Measurements from ENCODE around the gene NAA16. TPM values are rescaled to one million over a fixed set of nuclear protein-coding genes. Genes with fewer than 3 reads are reported as not detected.

Gene NAA16
- total and polyA plus RNA-seq, 9 of the 15 experiments (the other 6 are each of a cell fraction or from before 2014, with no cell fraction given), result 3.7 to 18.2 (median 12.0) TPM

Small RNAs within 50 kb of the gene (small RNA-seq; reads per million reads assigned to genes)
- not detected for gene RNU6-57P

Other genes starting within 250 kb of the NAA16 start
- gene WBP4, start 249.8 kb upstream of the NAA16 start, total RNA-seq (2014; rRNA removed), result 6.4 and 6.9 TPM in 2 replicates
- gene WBP4, start 249.8 kb upstream of the NAA16 start, total RNA-seq (2014; rRNA removed; fragmentation: Illumina TruSeq; extraction: Trizol), result 8.8 and 10.0 TPM in 2 replicates
- gene WBP4, start 249.8 kb upstream of the NAA16 start, total RNA-seq (2015; rRNA removed; fragmentation: Illumina TruSeq; extraction: Trizol), result 8.3 and 8.4 TPM in 2 replicates
- gene WBP4, start 249.8 kb upstream of the NAA16 start, total RNA-seq (2021), result 4.2 and 5.6 TPM in 2 replicates
- 4.7 and 7.9 TPM in 2 replicates for gene WBP4, start 249.8 kb upstream of the NAA16 start, polyA plus RNA-seq (2011; rRNA removed)
- 11.3 and 12.2 TPM in 2 replicates for gene WBP4, start 249.8 kb upstream of the NAA16 start, polyA plus RNA-seq (2014; fragmentation: Illumina TruSeq; extraction: Trizol)
- 1 to 10 TPM; 5.5 to 6.1 TPM for gene WBP4, start 249.8 kb upstream of the NAA16 start, polyA plus RNA-seq (2014; fragmentation: Nextera tagmentation; extraction: Ambion mirVana)
- gene WBP4, start 249.8 kb upstream of the NAA16 start, polyA plus RNA-seq (2014; rRNA removed), result 10.0 and 11.2 TPM in 2 replicates
- 3.3 and 4.3 TPM in 2 replicates for gene KBTBD6, start 178.5 kb upstream of the NAA16 start, total RNA-seq (2014; rRNA removed)
- 3.9 TPM in 2 replicates for gene KBTBD6, start 178.5 kb upstream of the NAA16 start, total RNA-seq (2014; rRNA removed; fragmentation: Illumina TruSeq; extraction: Trizol)
- gene KBTBD6, start 178.5 kb upstream of the NAA16 start, total RNA-seq (2015; rRNA removed; fragmentation: Illumina TruSeq; extraction: Trizol), result 4.6 and 4.9 TPM in 2 replicates
- 3.8 and 4.9 TPM in 2 replicates for gene KBTBD6, start 178.5 kb upstream of the NAA16 start, total RNA-seq (2021)
- 2.6 and 3.4 TPM in 2 replicates for gene KBTBD6, start 178.5 kb upstream of the NAA16 start, polyA plus RNA-seq (2011; rRNA removed)
- gene KBTBD6, start 178.5 kb upstream of the NAA16 start, polyA plus RNA-seq (2014; fragmentation: Illumina TruSeq; extraction: Trizol), result 2.8 and 3.2 TPM in 2 replicates
- gene KBTBD6, start 178.5 kb upstream of the NAA16 start, polyA plus RNA-seq (2014; fragmentation: Nextera tagmentation; extraction: Ambion mirVana), result 1 to 10 TPM; 2.1 to 2.8 TPM
- 1.9 and 2.5 TPM in 2 replicates for gene KBTBD6, start 178.5 kb upstream of the NAA16 start, polyA plus RNA-seq (2014; rRNA removed)
- gene KBTBD7, start 116.7 kb upstream of the NAA16 start, total RNA-seq (2014; rRNA removed), result 2.3 and 3.7 TPM in 2 replicates
- 3.5 and 3.6 TPM in 2 replicates for gene KBTBD7, start 116.7 kb upstream of the NAA16 start, total RNA-seq (2014; rRNA removed; fragmentation: Illumina TruSeq; extraction: Trizol)
- gene KBTBD7, start 116.7 kb upstream of the NAA16 start, total RNA-seq (2015; rRNA removed; fragmentation: Illumina TruSeq; extraction: Trizol), result 3.9 and 4.1 TPM in 2 replicates
- 4.4 and 4.5 TPM in 2 replicates for gene KBTBD7, start 116.7 kb upstream of the NAA16 start, total RNA-seq (2021)
- gene KBTBD7, start 116.7 kb upstream of the NAA16 start, polyA plus RNA-seq (2011; rRNA removed), result 3.6 and 3.9 TPM in 2 replicates
- gene KBTBD7, start 116.7 kb upstream of the NAA16 start, polyA plus RNA-seq (2014; fragmentation: Illumina TruSeq; extraction: Trizol), result 2.9 and 3.3 TPM in 2 replicates
- gene KBTBD7, start 116.7 kb upstream of the NAA16 start, polyA plus RNA-seq (2014; fragmentation: Nextera tagmentation; extraction: Ambion mirVana), result 1 to 10 TPM; 1.8 to 2.3 TPM
- gene KBTBD7, start 116.7 kb upstream of the NAA16 start, polyA plus RNA-seq (2014; rRNA removed), result 2.5 TPM in 2 replicates
- 12.5 and 14.0 TPM in 2 replicates for gene MTRF1, start 47.7 kb upstream of the NAA16 start, total RNA-seq (2014; rRNA removed)
- 21.4 and 25.1 TPM in 2 replicates for gene MTRF1, start 47.7 kb upstream of the NAA16 start, total RNA-seq (2014; rRNA removed; fragmentation: Illumina TruSeq; extraction: Trizol)
- 16.8 and 18.8 TPM in 2 replicates for gene MTRF1, start 47.7 kb upstream of the NAA16 start, total RNA-seq (2015; rRNA removed; fragmentation: Illumina TruSeq; extraction: Trizol)
- 13.0 and 15.1 TPM in 2 replicates for gene MTRF1, start 47.7 kb upstream of the NAA16 start, total RNA-seq (2021)
- gene MTRF1, start 47.7 kb upstream of the NAA16 start, polyA plus RNA-seq (2011; rRNA removed), result 25.2 and 33.7 TPM in 2 replicates
- gene MTRF1, start 47.7 kb upstream of the NAA16 start, polyA plus RNA-seq (2014; fragmentation: Illumina TruSeq; extraction: Trizol), result 17.6 and 20.6 TPM in 2 replicates
- gene MTRF1, start 47.7 kb upstream of the NAA16 start, polyA plus RNA-seq (2014; fragmentation: Nextera tagmentation; extraction: Ambion mirVana), result 10 to 100 TPM; 19.0 to 20.7 TPM
- 20.1 and 25.5 TPM in 2 replicates for gene MTRF1, start 47.7 kb upstream of the NAA16 start, polyA plus RNA-seq (2014; rRNA removed)
- 9.2 and 10.4 TPM in 2 replicates for gene RGCC, start 146.3 kb downstream of the NAA16 start, total RNA-seq (2014; rRNA removed)
- 5.0 and 5.8 TPM in 2 replicates for gene RGCC, start 146.3 kb downstream of the NAA16 start, total RNA-seq (2014; rRNA removed; fragmentation: Illumina TruSeq; extraction: Trizol)
- gene RGCC, start 146.3 kb downstream of the NAA16 start, total RNA-seq (2015; rRNA removed; fragmentation: Illumina TruSeq; extraction: Trizol), result 1.8 and 2.6 TPM in 2 replicates
- 6.1 and 7.3 TPM in 2 replicates for gene RGCC, start 146.3 kb downstream of the NAA16 start, total RNA-seq (2021)
- gene RGCC, start 146.3 kb downstream of the NAA16 start, polyA plus RNA-seq (2011; rRNA removed), result 6.7 and 7.2 TPM in 2 replicates
- 3.8 and 5.4 TPM in 2 replicates for gene RGCC, start 146.3 kb downstream of the NAA16 start, polyA plus RNA-seq (2014; fragmentation: Illumina TruSeq; extraction: Trizol)
- gene RGCC, start 146.3 kb downstream of the NAA16 start, polyA plus RNA-seq (2014; fragmentation: Nextera tagmentation; extraction: Ambion mirVana), result 1 to 10 TPM in 1 of 2 experiments, under 1 TPM in 1; 0.51 to 1.6 TPM
- 7.2 and 10.3 TPM in 2 replicates for gene RGCC, start 146.3 kb downstream of the NAA16 start, polyA plus RNA-seq (2014; rRNA removed)